ENCODE measurements around the gene CFAP77.

DNA sequence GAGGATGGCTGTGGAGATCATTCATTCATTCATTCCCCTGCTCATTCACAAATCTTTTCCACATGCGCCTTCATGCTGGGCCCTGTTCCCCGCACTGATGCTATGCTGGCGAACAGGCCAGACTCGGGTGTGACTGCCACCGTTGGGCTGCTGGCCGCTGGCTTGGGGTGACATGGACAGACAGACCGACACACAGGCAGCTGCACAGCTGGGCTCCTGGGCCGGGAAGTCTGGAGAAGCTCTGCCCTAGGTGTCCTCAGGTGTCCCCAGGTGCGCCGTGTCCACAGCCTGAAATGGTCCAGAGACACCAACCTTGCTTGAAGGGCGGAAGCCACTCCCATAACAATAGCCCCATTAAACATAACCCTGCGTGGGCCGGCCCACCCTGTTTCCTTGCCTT, 137.4 kb downstream of the CFAP77 start:
- TF ChIP-seq BACH2 (CRISPR knock-in tag; IDR thresholded peaks at IDR 0.05; ENCODE audit: borderline replicate concordance) = no peak
- TF ChIP-seq RARB (CRISPR knock-in tag; IDR thresholded peaks at IDR 0.05) = no peak
- TF ChIP-seq PATZ1 (CRISPR knock-in tag; IDR thresholded peaks at IDR 0.05; ENCODE audit: borderline replicate concordance) = no peak
- TF ChIP-seq ESRRG (CRISPR knock-in tag; IDR thresholded peaks at IDR 0.05) = no peak
- TF ChIP-seq ZNF565 (CRISPR knock-in tag; conservative IDR thresholded peaks at IDR 0.05; ENCODE audit: low read depth) = no peak
- TF ChIP-seq TOX (CRISPR knock-in tag; IDR thresholded peaks at IDR 0.05; ENCODE audit: borderline replicate concordance) = no peak
- no peak for TF ChIP-seq GLIS3 (CRISPR knock-in tag; IDR thresholded peaks at IDR 0.05)
- no peak for TF ChIP-seq CSDC2 (CRISPR knock-in tag; IDR thresholded peaks at IDR 0.05)
- no peak for TF ChIP-seq ZNF8 (CRISPR knock-in tag; IDR thresholded peaks at IDR 0.05)
- TF ChIP-seq ZFP3 (CRISPR knock-in tag; IDR thresholded peaks at IDR 0.05) = no peak
- no peak for TF ChIP-seq TCF4 (CRISPR knock-in tag; IDR thresholded peaks at IDR 0.05; ENCODE audit: borderline replicate concordance)
- no peak for TF ChIP-seq OSR1 (CRISPR knock-in tag; IDR thresholded peaks at IDR 0.05)

Data from SK-N-SH treated with all-trans-retinoic acid at 6 μM for 48 hours (cell line).